ENCODE data around the gene ERMARD.

ERMARD gene

GRCh38 chr6:169802790-169803189, 51.4 kb downstream of the ERMARD start:
- DNase-seq (ENCODE audit: low read depth) = no peak

GRCh38 chr6:169803271-169803811, 51.9 kb downstream of the ERMARD start:
- no peak for DNase-seq (ENCODE audit: low read depth)

- DNase-seq (ENCODE audit: low read depth) = no peak
Observed at GRCh38 chr6:169803816-169804340, 52.5 kb downstream of the ERMARD start.

- DNase-seq (ENCODE audit: low read depth) = no peak
Observed at GRCh38 chr6:169804427-169804826, 53.0 kb downstream of the ERMARD start.

GRCh38 chr6:169805242-169805838, 53.9 kb downstream of the ERMARD start:
- DNase-seq (ENCODE audit: low read depth) = no peak

DNA sequence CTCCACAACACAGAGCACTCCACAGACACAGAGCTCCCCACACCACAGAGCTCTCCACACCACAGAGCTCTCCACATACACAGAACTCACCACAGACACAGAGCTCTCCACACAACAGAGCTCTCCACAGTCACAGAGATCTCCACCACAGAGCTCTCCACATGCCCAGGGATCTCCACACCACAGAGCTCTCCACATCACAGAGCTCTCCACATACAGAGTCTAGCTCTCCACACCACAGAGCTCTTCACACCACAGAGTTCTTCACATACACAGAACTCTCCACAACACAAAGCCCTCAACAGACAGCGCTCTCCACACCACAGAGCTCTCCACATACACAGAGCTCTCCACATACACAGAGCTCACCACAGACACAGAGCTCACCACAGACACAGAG, 55.3 kb downstream of the ERMARD start:
- no peak for DNase-seq (ENCODE audit: low read depth)

- DNase-seq (ENCODE audit: low read depth) = no peak
Observed at GRCh38 chr6:169807229-169807628, 55.8 kb downstream of the ERMARD start.

- DNase-seq (ENCODE audit: low read depth) = no peak
Observed at GRCh38 chr6:169807699-169808607, 56.5 kb downstream of the ERMARD start.

DNA sequence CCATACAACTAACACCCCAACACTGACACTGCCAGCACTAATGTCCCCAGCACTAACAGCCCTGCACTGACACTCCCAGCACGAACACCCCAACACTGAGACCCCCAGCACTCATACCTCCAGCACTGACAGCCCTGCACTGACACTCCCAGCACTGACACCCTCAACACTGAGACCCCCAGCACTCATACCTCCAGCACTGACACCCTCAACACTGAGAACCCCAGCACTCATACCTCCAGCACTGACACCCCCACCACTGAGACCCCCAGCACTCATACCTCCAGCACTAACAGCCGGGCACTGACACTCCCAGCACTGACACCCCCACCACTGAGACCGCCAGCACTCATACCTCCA, 57.2 kb downstream of the ERMARD start:
- DNase-seq (ENCODE audit: low read depth) = no peak

GRCh38 chr6:169809386-169809785, 58.0 kb downstream of the ERMARD start:
- DNase-seq (ENCODE audit: low read depth) = no peak

- no peak for DNase-seq (ENCODE audit: low read depth)
Observed at GRCh38 chr6:169810066-169810989, 58.9 kb downstream of the ERMARD start.

GRCh38 chr6:169811072-169811471, 59.6 kb downstream of the ERMARD start:
- DNase-seq (ENCODE audit: low read depth) = no peak

DNA sequence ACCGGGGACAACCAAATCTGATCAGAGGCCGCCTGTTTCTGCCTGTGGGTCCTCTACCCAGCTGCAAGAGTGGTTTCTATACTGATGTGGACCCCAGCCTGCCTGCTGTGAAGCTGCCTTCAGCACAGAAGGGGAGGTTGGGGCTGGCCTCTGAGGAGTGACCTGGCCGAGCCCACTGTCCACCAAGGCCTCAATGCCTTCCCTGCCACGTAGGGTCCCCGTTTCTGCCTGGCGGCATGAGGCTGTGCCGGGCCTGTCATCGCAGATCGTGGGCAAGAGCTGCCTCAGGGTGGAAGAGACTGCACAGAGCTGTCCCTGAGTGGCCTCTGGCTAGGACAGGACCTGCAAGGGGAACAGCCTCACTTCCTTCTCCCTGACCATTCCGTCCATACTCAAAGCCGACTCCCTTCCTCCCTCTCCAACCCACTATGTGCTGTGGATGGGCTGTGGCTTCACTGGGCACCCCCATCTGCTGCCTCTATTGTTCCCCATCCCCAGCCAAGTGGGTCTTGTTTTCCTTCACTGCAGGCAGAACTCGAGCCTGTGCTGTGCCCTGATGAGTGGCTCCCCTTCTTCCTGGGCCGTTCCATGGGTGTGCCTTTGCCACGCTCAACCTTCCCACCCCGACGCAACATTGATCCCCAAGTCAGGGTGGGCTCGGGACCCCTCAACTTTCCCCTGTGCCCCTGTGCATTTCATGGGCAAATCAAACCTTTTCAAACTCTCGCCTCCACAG, 60.3 kb downstream of the ERMARD start:
- no peak for DNase-seq (ENCODE audit: low read depth)

DNA sequence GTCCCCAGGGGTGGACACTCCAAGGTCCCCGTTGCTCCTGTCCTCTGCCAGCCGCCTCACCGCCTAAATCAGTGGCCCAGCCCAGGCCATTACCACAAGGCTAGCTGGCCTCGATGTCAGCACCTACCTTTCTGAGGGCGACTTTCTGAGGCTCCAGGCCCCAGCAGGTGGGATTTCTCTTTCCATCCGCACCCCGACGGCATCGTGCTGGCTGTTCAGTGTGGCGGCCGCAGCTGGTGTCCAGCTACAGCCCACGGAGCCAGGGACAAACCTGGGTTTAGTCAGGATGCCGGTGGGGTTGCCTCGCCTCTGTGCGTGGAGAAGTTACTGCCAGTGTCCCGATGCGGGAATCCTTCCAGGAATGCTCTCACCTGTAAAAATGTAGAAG, 60.8 kb downstream of the ERMARD start:
- no peak for DNase-seq (ENCODE audit: low read depth)

GRCh38 chr6:169813969-169814368, 62.5 kb downstream of the ERMARD start:
- no peak for DNase-seq (ENCODE audit: low read depth)

DNA sequence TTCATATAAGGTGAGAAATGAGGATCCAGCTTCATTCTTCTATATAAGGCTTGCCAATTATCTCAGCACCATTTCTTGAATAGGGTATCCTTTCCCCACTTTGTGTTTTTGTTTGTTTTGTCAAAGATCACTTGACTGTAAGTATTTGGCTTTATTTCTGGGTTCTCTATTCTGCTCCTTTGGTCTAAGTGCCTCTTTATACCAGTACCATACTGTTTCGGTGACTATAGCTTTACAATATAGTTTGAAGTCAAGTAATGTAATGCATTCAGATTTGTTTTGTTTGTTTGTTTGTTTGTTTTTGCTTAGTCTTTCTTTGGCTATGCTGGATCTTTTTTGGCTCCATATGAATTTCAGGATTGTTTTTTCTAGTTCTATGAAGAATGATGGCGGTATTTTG, 64.6 kb downstream of the ERMARD start:
- no peak for DNase-seq (ENCODE audit: low read depth)

GRCh38 chr6:169816975-169817374, 65.6 kb downstream of the ERMARD start:
- no peak for DNase-seq (ENCODE audit: low read depth)

GRCh38 chr6:169820358-169820757, 68.9 kb downstream of the ERMARD start:
- no peak for DNase-seq (ENCODE audit: low read depth)

GRCh38 chr6:169824021-169824420, 72.6 kb downstream of the ERMARD start:
- no peak for DNase-seq (ENCODE audit: low read depth)

DNA sequence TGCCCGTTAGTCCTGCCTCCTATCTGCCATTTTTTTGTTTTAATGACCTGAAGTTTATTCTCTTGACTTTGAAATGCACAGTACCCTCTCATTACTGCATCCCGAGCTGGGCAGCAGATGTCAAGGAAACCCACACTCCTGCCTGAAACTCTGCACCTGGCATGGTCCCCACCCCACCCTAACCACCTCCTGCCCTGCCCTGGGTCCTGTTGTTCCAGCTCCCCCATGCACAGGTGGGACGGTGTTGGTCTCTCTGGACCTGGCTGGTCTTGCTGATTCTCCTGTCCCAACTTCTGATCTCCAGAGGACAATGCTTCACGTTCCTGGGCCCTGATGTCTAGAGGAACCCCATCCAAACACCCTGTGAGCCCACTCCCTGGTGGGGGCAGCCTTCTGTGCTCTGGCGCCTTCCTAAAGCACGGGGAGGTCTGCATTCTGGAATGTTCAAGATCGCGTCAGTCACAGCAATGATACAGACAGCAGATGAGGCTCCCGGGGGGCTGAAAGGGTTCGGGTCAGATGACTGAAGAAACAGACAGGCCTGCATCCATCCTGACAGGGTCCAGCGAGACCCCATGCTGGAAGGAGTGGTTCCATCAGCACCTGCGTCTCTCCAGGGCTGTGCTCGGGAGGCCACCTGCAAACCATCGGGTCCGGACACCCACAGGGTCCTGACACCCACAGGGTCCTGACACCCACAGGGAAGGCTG, 73.6 kb downstream of the ERMARD start:
- DNase-seq (ENCODE audit: low read depth) = no peak
